Measurements from ENCODE around the gene SPATA32.
A peak's percentile ranks its signal among the peaks of the same experiment; 100 is the strongest.

The SPATA32 gene

DNA sequence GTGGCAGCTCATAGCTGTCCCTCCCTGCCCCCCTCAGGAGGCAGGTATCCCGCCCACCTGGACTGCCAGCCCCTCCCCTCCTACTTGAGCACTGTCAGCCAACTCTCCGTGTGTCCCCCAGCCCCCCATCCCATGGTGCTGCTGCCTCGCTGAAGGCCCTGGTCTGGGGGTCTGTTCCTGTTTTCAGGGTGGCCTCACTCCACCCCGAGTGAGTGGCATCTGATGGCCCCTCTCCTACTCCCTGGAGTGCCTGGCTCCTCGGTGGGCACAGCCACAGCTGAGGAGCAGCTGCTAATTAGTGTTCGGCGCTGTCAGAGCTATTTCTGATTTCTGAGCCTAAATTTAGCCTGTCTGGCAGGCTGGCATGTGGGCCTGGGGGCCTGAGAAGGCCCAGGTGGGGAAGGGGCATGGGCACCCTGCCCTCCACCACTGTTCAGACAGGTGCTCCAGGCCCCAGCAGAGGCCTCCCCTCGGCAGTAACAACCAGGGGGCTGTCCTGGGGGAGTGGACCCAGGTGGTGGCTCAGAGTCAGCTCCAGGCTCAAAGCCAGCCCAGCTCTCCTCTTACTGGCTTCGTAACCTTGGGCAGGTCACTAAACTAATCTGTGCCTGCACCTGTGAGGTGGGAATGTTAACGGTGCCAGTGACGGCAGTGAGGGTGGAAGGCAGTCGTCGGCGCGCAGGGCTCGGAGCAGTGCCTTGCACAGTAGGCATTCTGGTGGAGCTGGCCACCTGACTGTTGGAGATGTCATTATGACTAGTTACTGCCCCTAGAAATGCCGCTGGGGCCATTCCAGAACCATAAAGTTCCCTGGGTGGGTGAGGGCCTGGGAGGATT lies 33.8 kb downstream of the SPATA32 start:
- no peak for DNase-seq

- DNase-seq, result no peak
These were observed 34.6 kb downstream of the SPATA32 start for GRCh38 chr17:45227101-45227925.

DNA sequence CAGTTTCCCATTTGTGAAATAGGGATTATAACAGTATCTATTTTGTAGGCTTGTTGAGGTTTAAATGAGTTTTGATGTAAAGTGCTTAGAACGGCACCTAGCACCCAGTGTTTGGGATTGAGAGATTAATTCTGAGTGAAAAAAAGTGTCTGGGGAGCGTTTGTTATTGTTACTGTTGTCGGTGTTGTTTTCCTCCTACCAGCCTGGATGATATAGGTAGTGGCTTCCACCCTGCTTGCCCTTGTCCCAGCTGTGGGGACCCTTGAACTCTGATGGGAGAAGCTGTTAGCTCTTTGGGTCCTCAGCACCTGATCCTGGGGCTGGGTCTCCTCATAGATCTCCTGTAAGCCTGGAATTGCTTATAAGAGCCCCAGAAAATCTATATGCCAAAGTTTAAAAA lies 35.3 kb downstream of the SPATA32 start:
- DNase-seq, result no peak

- no peak for DNase-seq
These were observed 35.8 kb downstream of the SPATA32 start for GRCh38 chr17:45225964-45226530.

GRCh38 chr17:45225051-45225700 lies 36.7 kb downstream of the SPATA32 start:
- DNase-seq, result no peak

DNA sequence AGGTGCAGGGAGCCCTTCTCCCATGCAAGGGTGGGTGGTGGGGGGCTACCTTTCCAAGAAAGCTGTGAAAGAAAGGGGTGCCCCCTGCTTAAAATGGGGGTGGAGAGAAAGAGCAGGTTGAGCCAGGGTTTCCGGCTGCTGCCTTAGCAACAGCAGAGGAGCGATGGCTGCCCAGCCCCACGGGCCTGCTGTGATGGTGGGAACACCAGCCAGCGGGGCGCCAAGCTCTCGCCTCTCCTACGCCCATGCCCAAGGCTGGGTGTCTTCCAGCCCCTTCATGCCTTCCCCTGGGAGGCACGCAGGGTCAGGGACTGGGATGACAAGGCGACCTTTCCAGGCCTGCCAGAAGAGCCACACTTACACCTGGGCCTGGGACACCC lies 37.2 kb downstream of the SPATA32 start:
- no peak for DNase-seq

DNA sequence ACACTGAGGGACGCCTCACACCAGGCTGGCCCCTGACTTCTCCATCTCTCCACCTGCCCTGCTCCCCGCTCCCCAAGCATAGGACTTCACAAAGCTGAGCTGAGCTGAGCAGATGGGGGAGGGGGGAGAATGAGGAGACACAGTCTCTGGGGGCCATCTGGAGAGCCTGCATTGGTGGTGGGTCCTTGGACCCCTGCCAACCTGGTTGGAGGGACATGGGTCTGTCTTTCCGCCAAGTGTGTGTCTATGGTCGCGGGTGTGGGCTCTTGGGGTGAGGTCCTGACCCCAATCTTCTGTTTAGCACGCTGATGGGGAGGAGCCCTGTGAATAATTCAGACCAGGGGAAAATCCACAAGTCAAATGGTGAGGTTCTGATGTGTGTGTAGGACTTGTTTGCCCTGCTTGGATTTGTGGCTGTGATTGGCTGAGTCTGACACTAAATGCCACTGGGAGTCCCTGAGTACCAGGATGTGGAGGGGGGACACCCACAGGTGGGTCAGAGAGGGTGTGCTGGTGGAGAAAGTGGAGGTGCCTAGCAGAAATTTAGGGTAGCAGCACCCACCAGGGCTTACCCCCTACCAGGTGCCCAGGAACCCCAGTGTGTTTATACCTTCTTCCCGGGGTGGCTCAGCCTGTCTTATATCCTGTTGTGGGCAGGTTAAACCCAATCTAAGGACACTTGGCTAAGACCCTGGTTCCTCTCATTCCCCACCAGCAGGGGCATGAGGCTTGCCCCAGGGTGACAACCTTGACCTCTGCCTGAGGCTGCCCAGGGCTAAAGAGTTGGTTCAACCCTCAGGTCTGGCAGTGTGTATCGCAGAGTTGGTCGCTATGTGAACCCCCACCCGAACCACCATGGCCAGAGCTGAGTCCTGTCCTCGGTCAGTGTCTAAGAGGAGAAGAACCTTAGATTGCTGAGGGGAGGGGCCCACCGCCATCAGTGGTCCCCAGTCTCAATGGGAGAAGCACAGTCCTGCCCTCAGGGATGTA lies 38.1 kb downstream of the SPATA32 start:
- no peak for DNase-seq

GRCh38 chr17:45222996-45223538 lies 38.8 kb downstream of the SPATA32 start:
- no peak for DNase-seq

- DNase-seq, result no peak
These were observed 39.5 kb downstream of the SPATA32 start for GRCh38 chr17:45222289-45222995.

DNA sequence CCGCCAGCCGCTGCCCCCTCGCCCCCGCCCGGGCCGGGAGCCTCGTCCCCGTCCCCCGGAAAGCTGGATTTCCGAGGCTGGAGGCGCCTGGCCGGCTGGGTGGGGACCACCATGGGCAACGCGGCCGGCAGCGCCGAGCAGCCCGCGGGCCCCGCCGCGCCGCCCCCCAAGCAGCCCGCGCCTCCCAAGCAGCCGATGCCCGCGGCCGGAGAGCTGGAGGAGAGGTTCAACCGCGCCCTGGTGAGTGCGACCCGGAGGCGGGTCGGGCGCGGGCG lies 39.9 kb downstream of the SPATA32 start:
- DNase-seq, result no peak

DNA sequence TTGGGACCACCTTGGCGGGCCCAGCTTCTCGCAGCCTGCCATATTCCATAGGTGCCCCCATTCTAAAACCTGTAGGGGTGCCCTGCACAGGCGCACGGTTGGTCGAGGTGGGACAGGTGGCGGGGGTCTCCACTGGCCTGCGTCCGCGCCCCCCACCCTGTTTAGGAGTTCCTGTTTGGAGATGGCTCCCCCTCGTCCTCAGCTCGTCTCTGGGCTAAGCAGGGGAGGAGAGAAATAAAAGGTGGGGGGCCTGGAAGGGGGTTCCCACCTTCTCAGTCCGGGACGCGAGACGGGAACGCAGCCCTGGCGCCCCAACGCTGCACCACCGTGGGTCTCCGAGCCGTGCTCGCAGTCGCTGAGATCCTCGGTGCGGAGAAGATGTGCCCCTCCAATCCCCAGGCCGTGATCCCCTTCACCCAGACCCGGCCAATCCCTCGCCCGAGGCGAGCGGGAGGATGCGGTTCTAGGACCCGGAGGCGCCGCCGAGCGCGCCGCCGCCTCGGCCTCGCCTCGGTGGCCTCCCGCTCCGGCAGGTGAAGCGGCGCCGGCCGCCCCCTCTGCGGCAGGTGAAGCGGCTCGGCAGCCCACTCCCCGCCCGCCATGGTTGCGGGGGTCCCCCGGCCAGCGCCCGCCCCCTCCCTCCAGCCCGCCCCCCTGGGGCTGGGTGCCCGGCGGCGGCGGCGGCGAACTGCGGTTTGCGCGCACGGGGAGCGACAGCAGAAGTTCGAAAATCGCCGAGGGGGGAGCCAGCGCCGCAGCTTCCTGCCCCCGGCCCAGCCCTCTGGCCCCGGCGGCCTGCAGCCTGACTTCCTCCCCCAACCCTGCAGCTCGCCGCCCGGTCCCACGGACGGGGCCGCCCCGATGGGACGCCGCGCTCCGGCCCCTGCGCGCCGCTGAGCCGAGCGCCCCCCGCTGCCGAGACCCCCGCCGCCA lies 40.5 kb downstream of the SPATA32 start, which contains the start of gene FMNL1:
Gene FMNL1, plus strand, starts transcription at position 805 of the 933 bp plus-strand sequence. CDS start 240 bp downstream, outside the sequence.
- no peak for DNase-seq

- DNase-seq, result no peak
These were observed 41.8 kb downstream of the SPATA32 start for GRCh38 chr17:45220079-45220478.

GRCh38 chr17:45218895-45219661 lies 42.8 kb downstream of the SPATA32 start:
- peak; percentile 74 for DNase-seq
